Measurements from ENCODE around the gene OPHN1. TPM values are rescaled to one million over a fixed set of nuclear protein-coding genes. Genes with fewer than 3 reads are reported as not detected.

Gene OPHN1
- total and polyA plus RNA-seq, 2 of the 13 experiments (the other 11 are each of a cell fraction or from before 2014, with no cell fraction given), result 1.6 to 1.7 TPM

GRCh38 chrX:68433155-68433980, at the start of gene OPHN1 (continued):
- TF ChIP-seq ZNF547 (CRISPR knock-in tag; IDR thresholded peaks at IDR 0.05), result no peak
- TF ChIP-seq ZBTB40 (IDR thresholded peaks at IDR 0.05), result no peak
- TF ChIP-seq ZBTB40 (CRISPR knock-in tag; IDR thresholded peaks at IDR 0.05), result no peak
- no peak for TF ChIP-seq BHLHE40 (IDR thresholded peaks at IDR 0.05; ENCODE audit: low read length)
- no peak for TF ChIP-seq ELF3 (CRISPR knock-in tag; IDR thresholded peaks at IDR 0.05)
- no peak for TF ChIP-seq RORA (CRISPR knock-in tag; IDR thresholded peaks at IDR 0.05)
- TF ChIP-seq ATF1 (CRISPR knock-in tag; IDR thresholded peaks at IDR 0.05), result no peak
- TF ChIP-seq SRSF9 (IDR thresholded peaks at IDR 0.05; ENCODE audit: borderline replicate concordance, insufficient read depth, low read depth, low read length, poor library complexity, severe bottlenecking), result no peak
- no peak for TF ChIP-seq DMTF1 (CRISPR knock-in tag; IDR thresholded peaks at IDR 0.05)
- TF ChIP-seq LRRFIP1 (CRISPR knock-in tag; conservative IDR thresholded peaks at IDR 0.05), result no peak
- no peak for TF ChIP-seq ATF3 (CRISPR knock-in tag; IDR thresholded peaks at IDR 0.05)
- TF ChIP-seq ASH2L (IDR thresholded peaks at IDR 0.05; ENCODE audit: insufficient read length, low read depth, low read length), result no peak
- TF ChIP-seq ZFP90 (CRISPR knock-in tag; IDR thresholded peaks at IDR 0.05; ENCODE audit: borderline replicate concordance), result no peak
- peak; percentile 91 for TF ChIP-seq THAP11 (CRISPR knock-in tag; IDR thresholded peaks at IDR 0.05)

Measured in HepG2 (cell line).